ENCODE results near the gene MBNL2.

GRCh38 chr13:97263160-97263559 lies 41.0 kb downstream of the MBNL2 start:
- TF ChIP-seq REST (IDR thresholded peaks at IDR 0.05; ENCODE audit: unreplicated experiment) = no peak
- TF ChIP-seq EZH2 (IDR thresholded peaks at IDR 0.05; ENCODE audit: low read depth, unreplicated experiment) = no peak
- no peak for TF ChIP-seq CTCF (conservative IDR thresholded peaks at IDR 0.05; ENCODE audit: low read depth in 2 of 2)
- TF ChIP-seq POLR2AphosphoS5 (IDR thresholded peaks at IDR 0.05; ENCODE audit: low read depth) = no peak
- TF ChIP-seq EZH2phosphoT487 (IDR thresholded peaks at IDR 0.05; ENCODE audit: unreplicated experiment) = no peak
- no peak for TF ChIP-seq CREB1 (CRISPR knock-in tag; IDR thresholded peaks at IDR 0.05; ENCODE audit: low read depth)
